Measurements from ENCODE around the gene GRIK2.

DNA sequence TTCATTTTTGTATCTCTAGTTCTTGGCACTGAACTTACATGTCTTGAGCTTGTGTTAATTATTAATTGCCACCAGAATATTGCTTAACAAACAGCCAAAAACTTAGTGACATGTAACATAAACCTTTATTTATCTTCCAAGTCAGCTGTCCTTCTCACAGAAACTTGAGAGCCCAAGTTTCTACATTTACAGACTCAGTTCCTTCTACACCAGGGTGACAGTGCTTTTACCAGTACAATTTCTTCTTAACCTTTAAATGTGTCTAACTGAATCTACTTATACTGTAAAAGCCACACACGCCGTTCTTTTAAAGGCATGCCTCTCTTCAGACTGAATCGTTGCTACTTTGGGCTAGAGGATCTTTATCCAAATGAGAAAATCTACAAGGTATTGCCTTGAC is 539.2 kb downstream of the GRIK2 start:
- no peak for TF ChIP-seq EZH2phosphoT487 (IDR thresholded peaks at IDR 0.05; ENCODE audit: insufficient read depth, low read depth)
- no peak for TF ChIP-seq EZH2 (IDR thresholded peaks at IDR 0.05; ENCODE audit: insufficient read depth, poor library complexity, severe bottlenecking)
